Choroid plexus epithelial cell (primary cell): Measurements from ENCODE around the gene SFMBT2.

Experiments used
- DNase-seq: peaks from one replicate; pipeline ENCODE4 v3.0.0-alpha.2; 2010; ENCODE audit warnings: low read depth
- H3K4me3 ChIP-seq: 2 replicates; pipeline ENCODE4 v1.5.1; 2011; ENCODE audit warnings: low read depth, mild to moderate bottlenecking, control low read depth, low read length, moderate library complexity
- CTCF ChIP-seq: conservative IDR thresholded peaks from 2 replicates; pipeline ENCODE4 v1.5.1; 2011; ENCODE audit warnings: low read depth, mild to moderate bottlenecking, control low read depth, inconsistent platforms, low read length, moderate library complexity

The SFMBT2 gene

GRCh38 chr10:7234109-7234508 is 176.7 kb downstream of the SFMBT2 start:
- DNase-seq: no peak
- TF ChIP-seq CTCF: no peak
- no peak overlapping the region for H3K4me3 ChIP-seq

GRCh38 chr10:7233259-7233991 is 177.4 kb downstream of the SFMBT2 start:
- no peak for TF ChIP-seq CTCF
- no peak overlapping the region for H3K4me3 ChIP-seq
- DNase-seq: no peak

GRCh38 chr10:7231509-7232414 is 179.1 kb downstream of the SFMBT2 start:
- no peak overlapping the region for H3K4me3 ChIP-seq
- no peak for DNase-seq
- TF ChIP-seq CTCF: no peak

- no peak for DNase-seq
- no peak overlapping the region for H3K4me3 ChIP-seq
- TF ChIP-seq CTCF: no peak
Measured at GRCh38 chr10:7230951-7231350, 179.9 kb downstream of the SFMBT2 start.

- DNase-seq: no peak
Measured at GRCh38 chr10:7230036-7230435, 180.8 kb downstream of the SFMBT2 start.

GRCh38 chr10:7225133-7225532 is 185.7 kb downstream of the SFMBT2 start:
- TF ChIP-seq CTCF: no peak
- H3K4me3 ChIP-seq: no peak overlapping the region
- no peak for DNase-seq

More at GRCh38 chr10:7230036-7230435, 180.8 kb downstream of the SFMBT2 start:
- TF ChIP-seq CTCF: no peak
- H3K4me3 ChIP-seq: no peak overlapping the region
